T-helper 22 cell (primary cell): ENCODE measurements around the gene MYLK2.
A peak's percentile ranks its signal among the peaks of the same experiment; 100 is the strongest.

Experiments
- DNase-seq: peaks from one replicate; pipeline ENCODE4 v3.0.0-alpha.2; 2020; ENCODE audit warnings: low read depth

Gene MYLK2

DNA sequence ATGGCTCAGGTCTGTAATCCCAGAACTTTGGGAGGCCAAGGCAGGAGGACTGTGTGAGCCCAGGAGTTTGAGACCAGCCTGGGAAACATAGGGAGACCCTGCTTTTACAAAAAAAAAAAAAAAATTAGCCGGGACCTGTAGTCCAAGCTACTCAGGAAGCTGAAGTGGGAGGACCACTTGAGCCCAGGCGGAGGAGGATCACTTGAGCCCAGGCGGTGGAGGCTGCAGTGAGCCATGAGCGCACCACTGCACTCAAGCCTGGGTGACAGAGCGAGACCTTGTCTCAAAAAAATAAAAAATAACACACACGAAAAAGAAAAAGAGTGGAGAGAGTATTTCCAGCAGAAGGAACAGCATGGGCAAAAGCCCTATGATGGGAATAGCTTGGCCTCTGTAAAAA lies 53.2 kb downstream of the MYLK2 start:
- DNase-seq, result no peak

DNA sequence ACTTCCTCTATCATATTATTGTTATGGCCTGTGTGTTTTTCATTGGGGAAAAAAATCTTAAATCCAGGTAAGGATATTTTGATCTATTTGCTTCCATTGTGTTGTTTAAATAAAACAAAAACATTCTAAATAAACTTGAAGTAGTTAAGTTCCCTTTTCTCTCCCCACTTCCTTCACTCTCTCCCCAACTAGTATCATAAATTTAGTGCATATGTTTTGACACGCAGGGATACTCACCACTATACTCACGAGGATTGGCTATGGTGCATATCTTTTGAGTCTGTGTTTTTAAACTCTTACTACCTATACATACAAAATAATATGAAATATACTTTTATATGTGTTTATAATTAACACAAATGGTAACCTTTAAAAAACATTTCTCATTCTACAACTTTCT lies 56.5 kb downstream of the MYLK2 start:
- DNase-seq, result no peak

DNA sequence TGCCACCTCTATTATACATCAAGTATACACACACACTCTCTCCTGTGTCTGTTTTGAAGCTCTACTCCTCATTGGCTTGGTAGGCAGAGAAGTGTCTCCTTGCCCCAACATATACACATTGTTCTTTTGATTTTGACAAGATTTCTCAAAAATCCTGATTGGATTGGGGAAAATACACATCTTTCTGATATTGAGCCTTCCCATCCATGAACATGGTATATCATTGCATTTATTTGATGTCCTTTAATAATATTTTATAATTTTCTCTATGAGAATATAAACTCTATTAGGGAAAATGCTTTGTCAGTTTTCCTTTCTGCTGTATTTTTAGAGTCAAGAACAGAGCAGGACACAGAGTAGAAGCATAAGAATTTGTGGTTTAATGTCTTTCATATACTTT lies 58.5 kb downstream of the MYLK2 start:
- DNase-seq, result no peak

DNA sequence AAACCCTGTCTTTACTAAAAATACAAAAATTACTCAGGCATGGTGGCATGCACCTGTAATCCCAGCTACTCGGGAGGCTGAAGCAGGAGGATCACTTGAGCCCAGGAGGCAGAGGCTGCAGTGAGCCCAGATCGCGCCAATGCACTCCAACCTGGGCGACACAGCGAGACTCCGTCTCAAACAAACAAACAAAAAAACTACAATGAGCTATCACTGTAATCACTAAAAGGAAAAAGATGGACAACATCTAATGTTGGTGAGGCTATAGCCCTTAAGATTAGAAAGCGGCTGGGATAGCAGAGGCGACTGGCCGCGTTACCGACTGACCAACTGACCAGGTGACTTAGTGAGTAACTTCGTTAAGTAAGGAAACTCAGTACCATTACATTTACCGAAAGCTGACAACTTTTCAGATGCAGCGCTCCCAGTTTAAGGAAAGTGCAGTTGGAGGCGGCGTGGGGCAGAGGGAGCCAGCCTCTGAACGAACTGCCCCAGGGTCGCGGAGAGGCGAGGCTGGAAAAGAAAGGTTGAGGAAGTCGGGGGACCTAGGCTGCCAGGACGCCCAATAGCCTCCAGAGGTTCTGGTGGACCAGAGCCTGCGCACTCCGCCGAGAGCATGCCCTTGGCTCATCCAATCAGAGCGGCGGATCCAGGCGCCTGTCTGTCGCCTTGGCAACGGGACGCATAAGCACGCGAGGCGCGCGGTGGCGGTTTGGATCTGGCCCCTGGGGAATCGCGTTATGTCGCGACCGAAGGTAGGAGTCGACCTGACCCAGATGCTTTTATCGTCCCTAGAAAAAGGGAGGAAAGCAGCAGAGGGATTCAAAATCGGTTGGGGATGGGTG lies 60.2 kb downstream of the MYLK2 start:
- peak; percentile 66 for DNase-seq

DNA sequence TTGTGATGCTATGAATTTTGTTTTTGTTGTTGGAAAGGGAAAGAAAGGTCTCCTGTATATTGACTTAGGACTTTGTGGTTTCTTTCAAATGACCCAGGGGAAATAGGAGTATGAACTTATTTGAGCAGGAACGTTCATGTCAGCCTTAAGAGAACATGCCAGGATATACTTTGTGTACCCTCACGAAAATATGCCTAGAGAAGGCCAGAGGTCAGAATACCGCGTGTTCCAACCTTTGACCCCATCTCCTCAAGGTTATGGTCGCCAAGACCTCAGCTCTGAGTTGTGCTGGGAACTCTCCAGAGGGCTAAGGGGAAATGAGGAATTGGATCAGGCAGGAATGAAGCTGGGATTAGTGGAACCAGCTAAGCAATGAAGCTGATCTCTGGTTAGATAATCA lies 62.8 kb downstream of the MYLK2 start:
- DNase-seq, result no peak

DNA sequence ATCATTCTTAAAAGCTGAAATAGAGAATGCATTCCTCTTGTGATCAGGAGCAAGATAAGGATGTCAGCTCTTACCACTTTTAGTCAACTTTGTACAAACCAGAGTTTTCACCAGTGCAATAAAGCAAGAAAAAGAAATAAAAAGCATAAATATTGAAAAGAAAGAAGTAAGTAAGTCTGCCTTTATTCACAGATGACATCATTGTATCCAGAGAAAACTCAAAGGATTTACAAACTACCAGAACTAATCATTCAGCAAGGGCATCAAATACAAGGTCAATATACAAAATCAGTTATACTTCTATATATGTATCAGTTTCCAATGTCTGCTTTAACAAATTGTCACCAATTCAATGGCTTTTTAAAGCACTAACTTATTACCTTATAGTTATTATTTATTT lies 64.7 kb downstream of the MYLK2 start:
- no peak for DNase-seq
